OCI-LY1 (cell line): ENCODE results near the gene AFF4.
"Not testable (repeated sequence)": the region's sequence is repeated elsewhere in the genome, so short reads cannot be mapped to it uniquely, and the experiment has no call there.

ENCODE experiments used
- H2AFZ ChIP-seq: fragments of 200-600 bp; sonication (generic), shearing (Covaris generic); 2 replicates; pipeline ENCODE4 v1.6.0; 2014; ENCODE audit warnings: antibody characterized with exemption, mild to moderate bottlenecking, low read length
- H3F3A ChIP-seq: fragments of 200-600 bp; sonication (generic), shearing (Covaris generic); 2 replicates; pipeline ENCODE4 v1.6.0; 2014; ENCODE audit warnings: mild to moderate bottlenecking, antibody characterized with exemption, low read length, moderate library complexity; ENCODE audit not compliant: insufficient read depth
- H3K27ac ChIP-seq: fragments of 200-600 bp; sonication (generic); 2 replicates; pipeline ENCODE4 v1.5.1; 2014; ENCODE audit warnings: low read length, mixed run types, mild to moderate bottlenecking, low read depth; ENCODE audit not compliant: poor library complexity, severe bottlenecking
- H3K27me3 ChIP-seq: fragments of 200-600 bp; sonication (generic); 2 replicates; pipeline ENCODE4 v1.6.0; 2014; ENCODE audit warnings: antibody characterized with exemption, mild to moderate bottlenecking, low read length, moderate library complexity; ENCODE audit not compliant: insufficient read depth
- H3K36me3 ChIP-seq: fragments of 200-600 bp; sonication (generic); 2 replicates; pipeline ENCODE4 v1.6.1; 2014; ENCODE audit warnings: mild to moderate bottlenecking, antibody characterized with exemption, low read length, moderate library complexity, mixed read lengths; ENCODE audit not compliant: insufficient read depth
- H3K4me1 ChIP-seq: fragments of 200-600 bp; sonication (generic); 2 replicates; pipeline ENCODE4 v1.5.1; 2014; ENCODE audit warnings: mild to moderate bottlenecking, low read length, moderate library complexity; ENCODE audit not compliant: insufficient read depth, severe bottlenecking
- H3K4me2 ChIP-seq: fragments of 200-600 bp; sonication (generic), shearing (Covaris generic); 2 replicates; pipeline ENCODE4 v1.6.1; 2014; ENCODE audit warnings: low read length
- H3K4me3 ChIP-seq: fragments of 200-600 bp; sonication (generic); 2 replicates; pipeline ENCODE4 v1.5.1; 2014; ENCODE audit warnings: low read length, low read depth, mild to moderate bottlenecking, mixed read lengths; ENCODE audit not compliant: poor library complexity, severe bottlenecking
- H3K79me2 ChIP-seq: fragments of 200-600 bp; shearing (Covaris generic); 2 replicates; pipeline ENCODE4 v1.6.1; 2016; ENCODE audit warnings: mixed run types, low read length, mixed read lengths; ENCODE audit not compliant: insufficient read depth
- H3K9ac ChIP-seq: fragments of 200-600 bp; sonication (generic), shearing (Covaris generic); 2 replicates; pipeline ENCODE4 v1.6.1; 2014; ENCODE audit warnings: mild to moderate bottlenecking, low read length, mixed read lengths
- H3K9me2 ChIP-seq: fragments of 200-600 bp; sonication (generic), shearing (Covaris generic); 2 replicates; pipeline ENCODE4 v1.6.1; 2014; ENCODE audit warnings: low read depth, mild to moderate bottlenecking, low read length, mixed read lengths
- H3K9me3 ChIP-seq: fragments of 200-600 bp; shearing (Covaris generic); 2 replicates; pipeline ENCODE4 v1.6.1; 2014; ENCODE audit warnings: low read length, mixed read lengths
- H4K20me1 ChIP-seq: fragments of 200-600 bp; sonication (generic), shearing (Covaris generic); 2 replicates; pipeline ENCODE4 v1.6.0; 2016; ENCODE audit warnings: mild to moderate bottlenecking, low read length; ENCODE audit not compliant: insufficient read depth
- EZH2 ChIP-seq: fragments of 200-600 bp; sonication (generic), shearing (Covaris generic); IDR thresholded peaks from 2 replicates; pipeline ENCODE4 v1.8.0; 2017; ENCODE audit warnings: borderline replicate concordance, mixed run types, mild to moderate bottlenecking, antibody characterized with exemption, low read length, moderate library complexity, mixed read lengths
- TF ChIP-seq, protein P1 (sequence below): fragments of 200-600 bp; sonication (generic), shearing (Covaris generic); IDR thresholded peaks from 2 replicates; pipeline ENCODE4 v1.5.1; 2017; ENCODE audit warnings: mild to moderate bottlenecking, antibody characterized with exemption, low read length, moderate library complexity, mixed read lengths

Gene AFF4

DNA sequence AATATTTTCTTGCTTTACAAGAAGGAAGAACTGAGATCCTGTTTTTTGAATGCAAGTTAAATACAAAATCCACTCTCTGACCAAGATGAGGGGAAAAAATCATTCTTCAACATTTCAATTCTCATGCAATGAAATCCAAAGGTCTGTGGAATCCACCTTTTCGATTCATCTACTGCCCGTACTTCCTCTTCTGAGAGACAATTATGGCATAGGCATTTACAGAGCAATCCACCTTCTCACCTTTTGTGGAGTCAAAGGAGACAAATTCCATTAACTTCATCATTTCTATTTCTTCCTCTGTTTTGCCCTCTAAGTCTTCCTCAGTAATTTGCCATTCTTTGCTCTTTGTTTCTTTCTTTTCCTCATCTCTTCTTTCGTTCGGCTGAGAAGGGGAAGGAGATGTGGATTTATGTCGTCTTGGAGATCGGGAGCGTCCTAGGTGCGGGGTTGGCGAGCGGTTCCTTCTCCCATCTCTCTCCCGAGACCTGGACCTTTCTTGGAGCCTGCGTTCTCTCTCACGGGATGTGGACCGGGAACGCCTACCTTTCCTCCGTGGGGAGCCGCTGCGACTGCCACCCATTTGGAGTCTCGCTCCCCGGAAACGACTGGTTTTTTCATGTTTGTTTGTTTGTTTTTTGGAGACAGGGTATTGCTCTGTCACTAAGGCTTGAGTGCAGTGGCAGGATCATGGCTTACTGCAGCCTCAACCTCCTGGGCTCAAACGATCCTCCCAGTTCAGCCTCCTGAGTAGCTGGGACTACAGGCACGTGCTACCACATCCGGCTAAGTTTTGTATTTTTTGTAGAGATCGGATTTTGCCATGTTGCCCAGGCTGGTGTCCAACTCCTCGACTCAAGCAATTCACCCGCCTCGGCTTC, 24.3 kb upstream of the AFF4 start:
- no peaks in the 10 kb centered on the region for H3F3A ChIP-seq
- TF ChIP-seq EZH2 = no peak
- TF ChIP-seq, protein P1, sequence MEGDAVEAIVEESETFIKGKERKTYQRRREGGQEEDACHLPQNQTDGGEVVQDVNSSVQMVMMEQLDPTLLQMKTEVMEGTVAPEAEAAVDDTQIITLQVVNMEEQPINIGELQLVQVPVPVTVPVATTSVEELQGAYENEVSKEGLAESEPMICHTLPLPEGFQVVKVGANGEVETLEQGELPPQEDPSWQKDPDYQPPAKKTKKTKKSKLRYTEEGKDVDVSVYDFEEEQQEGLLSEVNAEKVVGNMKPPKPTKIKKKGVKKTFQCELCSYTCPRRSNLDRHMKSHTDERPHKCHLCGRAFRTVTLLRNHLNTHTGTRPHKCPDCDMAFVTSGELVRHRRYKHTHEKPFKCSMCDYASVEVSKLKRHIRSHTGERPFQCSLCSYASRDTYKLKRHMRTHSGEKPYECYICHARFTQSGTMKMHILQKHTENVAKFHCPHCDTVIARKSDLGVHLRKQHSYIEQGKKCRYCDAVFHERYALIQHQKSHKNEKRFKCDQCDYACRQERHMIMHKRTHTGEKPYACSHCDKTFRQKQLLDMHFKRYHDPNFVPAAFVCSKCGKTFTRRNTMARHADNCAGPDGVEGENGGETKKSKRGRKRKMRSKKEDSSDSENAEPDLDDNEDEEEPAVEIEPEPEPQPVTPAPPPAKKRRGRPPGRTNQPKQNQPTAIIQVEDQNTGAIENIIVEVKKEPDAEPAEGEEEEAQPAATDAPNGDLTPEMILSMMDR = no peak
- H3K4me3 ChIP-seq = no peak overlapping the region

DNA sequence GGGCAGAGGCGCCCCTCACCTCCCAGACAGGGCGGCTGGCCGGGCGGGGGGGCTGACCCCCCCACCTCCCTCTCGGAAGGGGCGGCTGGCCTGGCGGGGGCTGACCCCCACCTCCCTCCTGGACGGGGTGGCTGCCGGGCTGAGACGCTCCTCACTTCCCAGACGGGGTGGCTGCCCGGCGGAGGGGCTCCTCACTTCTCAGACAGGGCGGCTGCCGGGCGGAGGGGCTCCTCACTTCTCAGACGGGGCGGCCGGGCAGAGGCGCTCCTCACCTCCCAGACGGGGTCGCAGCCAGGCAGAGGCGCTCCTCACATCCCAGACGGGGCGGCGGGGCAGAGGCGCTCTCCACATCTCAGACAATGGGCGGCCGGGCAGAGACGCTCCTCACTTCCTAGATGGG, 19.5 kb upstream of the AFF4 start:
- H3K27me3 ChIP-seq, H3K36me3 ChIP-seq, H3K4me1 ChIP-seq, H3K27ac ChIP-seq, H3K9me3 ChIP-seq, H3K9me2 ChIP-seq, H2AFZ ChIP-seq, H4K20me1 ChIP-seq, H3K79me2 ChIP-seq, H3F3A ChIP-seq, H3K9ac ChIP-seq, H3K4me3 ChIP-seq, H3K4me2 ChIP-seq: not testable (repeated sequence)

More for the DNA sequence above, 24.3 kb upstream of the AFF4 start:
- no peaks in the 10 kb centered on the region for H3K9me3 ChIP-seq
- no peaks in the 10 kb centered on the region for H3K79me2 ChIP-seq
- no peaks in the 10 kb centered on the region for H3K4me1 ChIP-seq
- no peaks in the 10 kb centered on the region for H3K27me3 ChIP-seq
- no peaks in the 10 kb centered on the region for H4K20me1 ChIP-seq
- H3K9ac ChIP-seq = no peak overlapping the region
- H3K9me2 ChIP-seq = no peaks in the 10 kb centered on the region
- H3K27ac ChIP-seq = no peak overlapping the region
- H2AFZ ChIP-seq = no peak overlapping the region
- no peak overlapping the region for H3K4me2 ChIP-seq
- H3K36me3 ChIP-seq = no peaks in the 10 kb centered on the region

DNA sequence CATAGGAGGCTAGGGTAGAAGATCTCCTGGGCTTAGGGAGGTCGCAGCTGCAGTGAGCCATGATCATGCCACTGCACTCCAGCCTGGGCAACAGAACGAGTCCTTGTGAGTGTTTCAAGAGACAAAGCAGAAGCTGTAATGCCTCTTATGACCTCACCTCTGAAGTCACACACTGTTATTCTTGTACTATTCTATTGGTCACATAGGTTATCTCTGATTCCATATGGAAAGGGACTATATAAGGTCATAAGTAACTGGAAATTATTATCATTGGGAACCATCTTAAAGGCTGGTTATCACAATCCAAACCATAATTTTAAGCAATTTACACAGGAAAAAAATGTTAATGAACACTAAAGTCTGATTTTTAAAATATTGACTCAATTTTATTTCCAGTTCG, 17.9 kb upstream of the AFF4 start:
- Histone ChIP-seq H3K9ac (no peak overlapping the region), H3K4me2 (no peak overlapping the region), H3K27ac (no peak overlapping the region), H4K20me1 (no peaks in the 10 kb centered on the region), H3K4me1 (no peaks in the 10 kb centered on the region), H2AFZ (no peak overlapping the region), H3K36me3 (no peaks in the 10 kb centered on the region), H3K27me3 (no peaks in the 10 kb centered on the region), H3F3A (no peaks in the 10 kb centered on the region), H3K79me2 (no peaks in the 10 kb centered on the region), H3K9me2 (no peaks in the 10 kb centered on the region), H3K9me3 (no peaks in the 10 kb centered on the region), H3K4me3 (no peak overlapping the region)
- TF ChIP-seq EZH2 = no peak
- TF ChIP-seq, protein P1 = no peak

DNA sequence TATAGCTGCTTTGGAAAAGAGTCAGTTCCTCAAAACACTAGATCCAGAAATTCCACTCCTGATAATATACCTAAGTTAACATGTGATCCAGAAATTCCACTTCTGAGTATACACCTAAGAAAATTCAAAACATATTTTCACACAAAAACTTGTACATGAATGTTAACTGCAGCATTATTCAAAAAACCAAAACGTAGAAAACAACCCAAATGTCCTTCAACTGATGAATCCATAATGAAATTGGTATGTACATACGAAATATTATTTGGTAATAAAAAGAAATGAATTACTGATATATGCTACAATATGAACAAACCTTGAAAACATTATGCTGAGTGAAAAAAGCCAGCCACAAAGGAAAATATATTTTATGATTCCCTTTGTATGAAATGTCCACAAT, 16.5 kb upstream of the AFF4 start:
- Histone ChIP-seq H4K20me1 (no peaks in the 10 kb centered on the region), H3K27me3 (no peaks in the 10 kb centered on the region), H3K9me3 (no peaks in the 10 kb centered on the region), H3K27ac (no peak overlapping the region), H3K36me3 (no peaks in the 10 kb centered on the region), H3K4me2 (no peak overlapping the region), H2AFZ (no peak overlapping the region), H3K9me2 (no peaks in the 10 kb centered on the region), H3K79me2 (no peaks in the 10 kb centered on the region), H3F3A (no peaks in the 10 kb centered on the region), H3K4me1 (no peaks in the 10 kb centered on the region), H3K9ac (no peak overlapping the region), H3K4me3 (no peak overlapping the region)
- TF ChIP-seq, protein P1 = no peak
- no peak for TF ChIP-seq EZH2
